Measurements from ENCODE around the gene TRMT1.

- TF ChIP-seq CTCF (IDR thresholded peaks at IDR 0.05) = no peak
- no peak for TF ChIP-seq JUN (CRISPR knock-in tag; IDR thresholded peaks at IDR 0.05)
- no peak for TF ChIP-seq ZNF423 (CRISPR knock-in tag; IDR thresholded peaks at IDR 0.05)
- TF ChIP-seq, protein P1, sequence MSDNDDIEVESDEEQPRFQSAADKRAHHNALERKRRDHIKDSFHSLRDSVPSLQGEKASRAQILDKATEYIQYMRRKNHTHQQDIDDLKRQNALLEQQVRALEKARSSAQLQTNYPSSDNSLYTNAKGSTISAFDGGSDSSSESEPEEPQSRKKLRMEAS (CRISPR knock-in tag; IDR thresholded peaks at IDR 0.05) = no peak
- TF ChIP-seq CREM (CRISPR knock-in tag; IDR thresholded peaks at IDR 0.05) = no peak
- no peak for TF ChIP-seq CREB1 (CRISPR knock-in tag; IDR thresholded peaks at IDR 0.05)
- no peak for TF ChIP-seq NFYB (CRISPR knock-in tag; conservative IDR thresholded peaks at IDR 0.05; ENCODE audit: low read depth)
- no peak for TF ChIP-seq TEAD1 (CRISPR knock-in tag; IDR thresholded peaks at IDR 0.05)
- TF ChIP-seq, protein P2, sequence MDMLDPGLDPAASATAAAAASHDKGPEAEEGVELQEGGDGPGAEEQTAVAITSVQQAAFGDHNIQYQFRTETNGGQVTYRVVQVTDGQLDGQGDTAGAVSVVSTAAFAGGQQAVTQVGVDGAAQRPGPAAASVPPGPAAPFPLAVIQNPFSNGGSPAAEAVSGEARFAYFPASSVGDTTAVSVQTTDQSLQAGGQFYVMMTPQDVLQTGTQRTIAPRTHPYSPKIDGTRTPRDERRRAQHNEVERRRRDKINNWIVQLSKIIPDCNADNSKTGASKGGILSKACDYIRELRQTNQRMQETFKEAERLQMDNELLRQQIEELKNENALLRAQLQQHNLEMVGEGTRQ (CRISPR knock-in tag; IDR thresholded peaks at IDR 0.05) = no peak
- TF ChIP-seq, protein P3, sequence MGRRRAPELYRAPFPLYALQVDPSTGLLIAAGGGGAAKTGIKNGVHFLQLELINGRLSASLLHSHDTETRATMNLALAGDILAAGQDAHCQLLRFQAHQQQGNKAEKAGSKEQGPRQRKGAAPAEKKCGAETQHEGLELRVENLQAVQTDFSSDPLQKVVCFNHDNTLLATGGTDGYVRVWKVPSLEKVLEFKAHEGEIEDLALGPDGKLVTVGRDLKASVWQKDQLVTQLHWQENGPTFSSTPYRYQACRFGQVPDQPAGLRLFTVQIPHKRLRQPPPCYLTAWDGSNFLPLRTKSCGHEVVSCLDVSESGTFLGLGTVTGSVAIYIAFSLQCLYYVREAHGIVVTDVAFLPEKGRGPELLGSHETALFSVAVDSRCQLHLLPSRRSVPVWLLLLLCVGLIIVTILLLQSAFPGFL (CRISPR knock-in tag; IDR thresholded peaks at IDR 0.05; ENCODE audit: borderline replicate concordance) = no peak
- no peak for TF ChIP-seq NR2C2 (CRISPR knock-in tag; IDR thresholded peaks at IDR 0.05)
- no peak for TF ChIP-seq FOXJ3 (CRISPR knock-in tag; IDR thresholded peaks at IDR 0.05; ENCODE audit: borderline replicate concordance)
- TF ChIP-seq ATF1 (CRISPR knock-in tag; IDR thresholded peaks at IDR 0.05) = no peak
- no peak for TF ChIP-seq TCF7 (CRISPR knock-in tag; IDR thresholded peaks at IDR 0.05; ENCODE audit: low read depth)
Measured at GRCh38 chr19:13139633-13140311, 23.2 kb upstream of the TRMT1 start.

Data from WTC11 (cell line).